ENCODE measurements around the gene FGF2. TPM values are rescaled to one million over a fixed set of nuclear protein-coding genes. Genes with fewer than 3 reads are reported as not detected.

FGF2 gene
- total RNA-seq, 1 experiment from 2014 or later = 3.8 TPM

GRCh38 chr4:122827258-122827878, 737 bp downstream of the FGF2 start:
- intact Hi-C loops (cut with micrococcal nuclease) = loop anchor here (5.0 kb wide), 1 partner anchor 95 kb away; the partner anchor contains the start of gene NUDT6
- Histone ChIP-seq H3K79me2 (ENCODE audit: insufficient read depth, low read length) (no peaks in the 10 kb centered on the region), H3K9me2 (ENCODE audit: insufficient read depth) (no peaks in the 10 kb centered on the region), H4K20me1 (ENCODE audit: insufficient read depth) (no peaks in the 10 kb centered on the region), H3K4me2 (ENCODE audit: low read length) (peak overlapping the region; percentile 96), H2AFZ (ENCODE audit: low read depth, low read length, poor library complexity, severe bottlenecking) (peak overlapping the region; percentile 63), H3K27ac (ENCODE audit: low read depth, low read length) (peak overlapping the region; percentile 30), H3K9ac (ENCODE audit: low read length) (peak overlapping the region; percentile 67), H3K27me3 (ENCODE audit: insufficient read depth, low read length) (no peaks in the 10 kb centered on the region), H3K9me3 (ENCODE audit: control insufficient read depth in 1 of 2, insufficient read depth in 1 of 2, low read depth in 1 of 2, low read length in 2 of 2) (no peaks in the 10 kb centered on the region), H3K4me3 (replicated peaks in 1 of 2; ENCODE audit: low read depth in 1 of 2, low read length in 2 of 2) (peak overlapping the region; percentile 63 to 77), H3K4me1 (ENCODE audit: control insufficient read depth in 1 of 2, insufficient read depth in 2 of 2, low read length in 2 of 2) (peaks cover 7 to 32% of the 10 kb centered on the region in 2 experiments; a peak in 3 of 4 replicates), H3K36me3 (ENCODE audit: control insufficient read depth in 1 of 2, insufficient read depth in 2 of 2, low read length in 2 of 2) (no peaks in the 10 kb centered on the region)
- no peak for DNase-seq (ENCODE audit: low read depth, low spot score)
- RAD21 ChIA-PET (ENCODE audit: low non-redundant PET in 1 of 2, low total read pairs in 2 of 2, uncharacterized antibody in 2 of 2, unreplicated experiment in 2 of 2) = no interaction called here
- TF ChIP-seq ZFX (IDR thresholded peaks at IDR 0.05) = peak; percentile 78
- no peak for TF ChIP-seq CBX3 (IDR thresholded peaks at IDR 0.05; ENCODE audit: low read depth)
- no peak for TF ChIP-seq ZNF274 (IDR thresholded peaks at IDR 0.05; ENCODE audit: low read depth, low read length)
- TF ChIP-seq, protein P1, sequence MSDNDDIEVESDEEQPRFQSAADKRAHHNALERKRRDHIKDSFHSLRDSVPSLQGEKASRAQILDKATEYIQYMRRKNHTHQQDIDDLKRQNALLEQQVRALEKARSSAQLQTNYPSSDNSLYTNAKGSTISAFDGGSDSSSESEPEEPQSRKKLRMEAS (IDR thresholded peaks at IDR 0.05) = peak; percentile 37; the same call in 1 of the 2 replicates
- BruUV-seq (replicated peaks) = no TSS peak
- peak; percentile 73 for ATAC-seq
- POLR2A ChIA-PET = no interaction called here
- CTCF ChIA-PET = no interaction called here

GRCh38 chr4:122827879-122828601, 1.4 kb downstream of the FGF2 start:
- no peaks in the 10 kb centered on the region for H3K9me2 ChIP-seq (ENCODE audit: insufficient read depth)
- DNase-seq (ENCODE audit: low read depth, low spot score) (no peak), ATAC-seq (peak; percentile 63)
- H3K9me3 ChIP-seq (ENCODE audit: control insufficient read depth in 1 of 2, insufficient read depth in 1 of 2, low read depth in 1 of 2, low read length in 2 of 2) = no peaks in the 10 kb centered on the region
- no peaks in the 10 kb centered on the region for H4K20me1 ChIP-seq (ENCODE audit: insufficient read depth)
- peak overlapping the region; percentile 67 for H3K9ac ChIP-seq (ENCODE audit: low read length)
- H3K4me1 ChIP-seq (ENCODE audit: control insufficient read depth in 1 of 2, insufficient read depth in 2 of 2, low read length in 2 of 2) = peaks cover 7 to 32% of the 10 kb centered on the region in 2 experiments; a peak in 3 of 4 replicates
- POLR2A ChIA-PET = no interaction called here
- intact Hi-C loops (cut with micrococcal nuclease) = loop anchor here (5.0 kb wide), 1 partner anchor 94 kb away; the partner anchor contains the start of gene NUDT6
- CTCF ChIA-PET = no interaction called here
- no peaks in the 10 kb centered on the region for H3K27me3 ChIP-seq (ENCODE audit: insufficient read depth, low read length)
- H3K36me3 ChIP-seq (ENCODE audit: control insufficient read depth in 1 of 2, insufficient read depth in 2 of 2, low read length in 2 of 2) = no peaks in the 10 kb centered on the region
- H2AFZ ChIP-seq (ENCODE audit: low read depth, low read length, poor library complexity, severe bottlenecking) = peak overlapping the region; percentile 63
- no peaks in the 10 kb centered on the region for H3K79me2 ChIP-seq (ENCODE audit: insufficient read depth, low read length)
- H3K27ac ChIP-seq (ENCODE audit: low read depth, low read length) = 0 out of 2 replicates have a peak overlapping the region, but pooled peaks have one; percentile 30
- H3K4me2 ChIP-seq (ENCODE audit: low read length) = peak overlapping the region; percentile 96
- TSS peak; percentile 68 for BruUV-seq (replicated peaks)
- RAD21 ChIA-PET (ENCODE audit: low non-redundant PET in 1 of 2, low total read pairs in 2 of 2, uncharacterized antibody in 2 of 2, unreplicated experiment in 2 of 2) = no interaction called here
- peak overlapping the region; percentile 63 to 77 for H3K4me3 ChIP-seq (replicated peaks in 1 of 2; ENCODE audit: low read depth in 1 of 2, low read length in 2 of 2)
- TF ChIP-seq REST (IDR thresholded peaks at IDR 0.05; ENCODE audit: low read depth) (no peak), ZNF274 (IDR thresholded peaks at IDR 0.05; ENCODE audit: low read depth, low read length) (no peak), POLR2A (IDR thresholded peaks at IDR 0.05; ENCODE audit: borderline replicate concordance, extremely low read depth, insufficient read depth, insufficient read length) (no peak), POLR2AphosphoS5 (IDR thresholded peaks at IDR 0.05; ENCODE audit: low read depth, low read length) (no peak), ZFX (IDR thresholded peaks at IDR 0.05) (no peak), SP1 (IDR thresholded peaks at IDR 0.05; ENCODE audit: low read depth) (no peak), YY1 (IDR thresholded peaks at IDR 0.05; ENCODE audit: extremely low read depth, insufficient replicate concordance, low read depth, low read length) (no peak), CBX3 (IDR thresholded peaks at IDR 0.05; ENCODE audit: low read depth) (no peak)
- TF ChIP-seq, protein P2, sequence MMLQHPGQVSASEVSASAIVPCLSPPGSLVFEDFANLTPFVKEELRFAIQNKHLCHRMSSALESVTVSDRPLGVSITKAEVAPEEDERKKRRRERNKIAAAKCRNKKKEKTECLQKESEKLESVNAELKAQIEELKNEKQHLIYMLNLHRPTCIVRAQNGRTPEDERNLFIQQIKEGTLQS (IDR thresholded peaks at IDR 0.05) = 0 out of 2 replicates have a peak, but pooled peaks have one; percentile 9
- TF ChIP-seq, protein P1 (IDR thresholded peaks at IDR 0.05) = 0 out of 2 replicates have a peak, but pooled peaks have one; percentile 32

All from HCT116 (cell line).